Left lung (tissue), 10 donors: ENCODE measurements around the gene CCDC175. TPM values are rescaled to one million over a fixed set of nuclear protein-coding genes. Genes with fewer than 3 reads are reported as not detected.

Experiments
- ATAC-seq: fragments of 200-7000 bp; cut with Tn5 transposase; one replicate; pipeline ENCODE4 v1.9.1; 2020; ENCODE audit warnings: moderate library complexity
- DNase-seq, 4 donors: peaks; one replicate each; pipeline ENCODE4 v3.0.0-alpha.2; 2013 to 2020
- H3K27ac ChIP-seq, 2 donors: fragments of 200-600 bp; sonication (generic) in 1 of 2; one replicate each; pipeline versions ENCODE4 v1.5.0 to v1.8.0; 2020 to 2021
- H3K27me3 ChIP-seq, 2 donors: fragments of 200-600 bp; sonication (generic) in 1 of 2; one replicate each; pipeline versions ENCODE4 v1.5.0 to v1.8.0; 2020 to 2021
- H3K36me3 ChIP-seq, 2 donors: fragments of 200-600 bp; sonication (generic) in 1 of 2; one replicate each; pipeline versions ENCODE4 v1.5.0 to v1.8.0; 2020 to 2021
- H3K4me1 ChIP-seq, 2 donors: fragments of 200-600 bp; one replicate each; pipeline ENCODE4 v1.8.0; 2021
- H3K4me3 ChIP-seq, 2 donors: fragments of 200-600 bp; sonication (generic) in 1 of 2; one replicate each; pipeline versions ENCODE4 v1.5.0 to v1.8.0; 2020 to 2021; ENCODE audit warnings: mild to moderate bottlenecking in 1 of 2
- H3K9me3 ChIP-seq, 2 donors: fragments of 200-600 bp; sonication (generic) in 1 of 2; one replicate each; pipeline versions ENCODE4 v1.5.0 to v1.8.0; 2020 to 2021
- CTCF ChIP-seq, 2 donors: fragments of 200-600 bp; sonication (generic) in 1 of 2; IDR thresholded peaks; one replicate each; pipeline versions ENCODE4 v1.5.0 to v1.8.0; 2021; ENCODE audit warnings: antibody characterized with exemption in 2 of 2
- intact Hi-C, 2 donors: fragments of 100-400 bp; cut with DNase I; formaldehyde crosslinking; loops; one replicate each; pipeline versions ENCODE4 v1.11.2 to v1.14.2; 2022
- polyA plus RNA-seq, 6 donors: library from polyadenylated mRNA; unstranded; fragments of 120-200 nt; gene quantifications; one replicate each; pipeline ENCODE4 v1.2.1, GENCODE V29; 2013; ENCODE audit not compliant: insufficient read length in 6 of 6
- total RNA-seq, 2 donors: library from RNA; stranded (reverse); fragmentation: NEBNext Ultra II Directional; extraction: Animal tissue kit (Norgen Biotek cat#: 25700); gene quantifications; one replicate each; pipeline ENCODE4 v1.2.1, GENCODE V29; 2021
- donor health status: DM: no; HTN: yes; CAD: no.
- donor health status: DM: no; HTN: no; CAD: no.

Gene CCDC175
- total and polyA plus RNA-seq, 8 donors, result 0.30 to 0.66 (median 0.41) TPM; not detected in 3

DNA sequence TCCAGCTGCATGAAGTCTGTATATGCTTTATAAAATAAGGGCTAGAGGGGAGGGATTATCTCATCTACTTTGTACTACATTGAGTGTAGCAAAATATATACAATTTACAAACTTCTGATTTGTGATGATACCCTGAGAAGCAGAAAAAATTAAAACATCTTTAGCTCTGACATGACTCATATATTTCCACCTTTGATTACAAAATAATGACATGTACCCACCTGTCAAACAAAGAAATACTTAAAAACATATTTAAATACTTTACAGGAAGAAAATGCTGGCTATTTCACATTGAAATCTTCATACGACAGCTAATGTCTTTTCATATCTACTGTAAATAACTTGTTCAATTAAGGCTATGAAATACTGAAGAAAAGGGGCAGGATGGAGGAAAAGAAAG, 114.7 kb downstream of the CCDC175 start:
- H3K36me3 ChIP-seq, result no peaks in the 10 kb centered on the region
- no peak for TF ChIP-seq CTCF (IDR thresholded peaks at IDR 0.05)
- no peak for ATAC-seq
- intact Hi-C loops, result no loop called here
- H3K4me3 ChIP-seq, result no peak overlapping the region
- H3K4me1 ChIP-seq, result peaks cover 5 to 19% of the 10 kb centered on the region in 2 donors
- no peak for DNase-seq
- H3K9me3 ChIP-seq, result no peaks in the 10 kb centered on the region
- H3K27me3 ChIP-seq, result peaks cover 0 to 29% of the 10 kb centered on the region in 2 donors
- no peak overlapping the region for H3K27ac ChIP-seq

DNA sequence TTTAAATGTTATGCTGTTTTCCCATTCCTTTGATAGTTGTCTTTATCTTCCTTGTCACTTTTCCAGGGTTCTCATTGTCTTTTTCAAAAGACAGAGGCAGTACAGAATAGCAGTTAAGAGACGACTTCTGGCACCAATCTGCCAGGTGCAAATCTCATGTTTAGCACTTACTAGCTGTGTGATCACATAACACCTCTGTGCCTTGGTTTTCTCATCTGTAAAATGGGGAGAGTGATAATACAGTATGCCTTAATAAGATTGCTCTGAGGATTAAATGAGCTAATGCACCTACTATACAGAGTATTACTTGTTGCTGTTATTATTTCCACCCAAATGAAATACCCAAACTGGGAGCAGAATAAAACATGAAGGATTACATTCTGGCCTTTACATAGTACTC, 116.2 kb downstream of the CCDC175 start:
- intact Hi-C loops, result no loop called here
- Histone ChIP-seq H3K4me3 (no peak overlapping the region), H3K27me3 (peaks cover 0 to 23% of the 10 kb centered on the region in 2 donors), H3K4me1 (peaks cover 5 to 15% of the 10 kb centered on the region in 2 donors), H3K27ac (no peak overlapping the region), H3K36me3 (no peaks in the 10 kb centered on the region), H3K9me3 (no peaks in the 10 kb centered on the region)
- TF ChIP-seq CTCF (IDR thresholded peaks at IDR 0.05), result no peak
- no peak for DNase-seq
- ATAC-seq, result no peak

DNA sequence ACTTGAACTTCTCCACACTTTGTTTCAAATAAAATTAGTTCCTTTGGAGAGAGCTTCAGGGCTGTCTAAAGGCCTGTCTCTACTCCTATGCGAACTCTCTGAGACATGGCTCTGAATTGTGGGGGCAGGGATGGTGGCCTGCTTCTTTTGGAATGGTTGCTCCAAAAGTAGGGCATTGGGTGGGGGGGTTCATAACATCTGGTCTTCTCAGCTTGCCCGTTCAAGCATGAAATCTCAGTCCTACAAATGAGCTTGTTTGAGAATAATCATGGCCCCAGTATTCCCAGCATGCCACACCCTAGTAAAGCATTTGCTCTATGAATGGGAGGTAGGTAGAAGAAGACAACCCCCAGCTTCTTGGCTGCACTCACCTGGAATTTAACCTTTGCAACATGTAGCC, 118.1 kb downstream of the CCDC175 start:
- intact Hi-C loops, result no loop called here
- DNase-seq (no peak), ATAC-seq (no peak)
- Histone ChIP-seq H3K36me3 (no peaks in the 10 kb centered on the region), H3K4me1 (no peaks in the 10 kb centered on the region), H3K27ac (no peak overlapping the region), H3K9me3 (no peaks in the 10 kb centered on the region), H3K27me3 (peaks cover 0 to 4% of the 10 kb centered on the region in 2 donors), H3K4me3 (no peak overlapping the region)
- no peak for TF ChIP-seq CTCF (IDR thresholded peaks at IDR 0.05)

DNA sequence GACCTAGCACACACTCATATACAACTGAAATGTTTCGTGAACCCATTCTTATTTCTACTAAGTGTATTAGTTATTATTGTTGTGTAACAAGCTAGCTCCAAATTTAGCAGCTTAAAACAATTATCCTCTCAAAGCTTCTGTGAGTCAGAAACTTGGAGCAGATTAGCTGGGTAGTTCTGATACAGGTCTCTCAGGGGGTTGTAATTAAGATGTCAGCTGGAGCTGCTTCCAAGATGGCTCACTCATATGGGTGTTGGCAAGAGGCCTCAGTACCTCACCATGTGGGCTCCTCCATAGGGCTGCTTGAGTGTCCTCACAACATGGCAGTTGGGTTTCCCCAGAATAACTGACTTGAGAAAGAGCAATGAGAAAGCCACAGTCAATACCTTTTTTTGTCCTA, 121.2 kb downstream of the CCDC175 start:
- TF ChIP-seq CTCF (IDR thresholded peaks at IDR 0.05), result no peak
- ATAC-seq (peak; percentile 25), DNase-seq (no peak)
- Histone ChIP-seq H3K4me1 (no peaks in the 10 kb centered on the region), H3K27me3 (no peaks in the 10 kb centered on the region), H3K9me3 (no peaks in the 10 kb centered on the region), H3K36me3 (no peaks in the 10 kb centered on the region), H3K4me3 (no peak overlapping the region), H3K27ac (peak overlapping the region in 1 of 2 donors; percentile 30)
- intact Hi-C loops, result no loop called here

Other genes starting within 250 kb of the CCDC175 start
- gene GPR135, start 111.4 kb downstream of the CCDC175 start, total RNA-seq, result 1 to 10 TPM; 1.7 to 2.6 TPM
- 1 to 10 TPM; 5.6 to 6.9 (median 5.9) TPM for gene GPR135, start 111.4 kb downstream of the CCDC175 start, polyA plus RNA-seq
- 10 to 100 TPM; 15.8 to 21.2 TPM for gene L3HYPDH, start 92.4 kb downstream of the CCDC175 start, total RNA-seq
- gene L3HYPDH, start 92.4 kb downstream of the CCDC175 start, polyA plus RNA-seq, result 10 to 100 TPM; 37.3 to 54.9 (median 47.6) TPM
- 10 to 100 TPM; 41.6 to 53.3 TPM for gene JKAMP, start 92.3 kb downstream of the CCDC175 start, total RNA-seq
- gene JKAMP, start 92.3 kb downstream of the CCDC175 start, polyA plus RNA-seq, result 10 to 100 TPM; 75.5 to 90.1 (median 83.0) TPM